ENCODE results near the gene LAGE3.
A peak's percentile ranks its signal among the peaks of the same experiment; 100 is the strongest.

The LAGE3 gene

GRCh38 chrX:154495472-154495922 is 16.4 kb upstream of the LAGE3 start:
- Histone ChIP-seq H3K36me3 (ENCODE audit: insufficient read depth, low read length) (no peaks in the 10 kb centered on the region), H3K9me2 (replicated peaks; ENCODE audit: low read depth, low read length) (no peaks in the 10 kb centered on the region), H3F3A (ENCODE audit: low read depth) (no peaks in the 10 kb centered on the region), H2AFZ (ENCODE audit: low read length) (no peak overlapping the region), H3K9me3 (ENCODE audit: insufficient read depth, low read depth, low read length) (no peaks in the 10 kb centered on the region), H3K79me2 (ENCODE audit: insufficient read depth, low read length) (no peaks in the 10 kb centered on the region), H3K9ac (ENCODE audit: low read depth, low read length, poor library complexity, severe bottlenecking) (no peak overlapping the region), H3K4me1 (ENCODE audit: insufficient read depth, low read length, poor library complexity, severe bottlenecking) (no peaks in the 10 kb centered on the region), H3K27me3 (ENCODE audit: insufficient read depth, low read length, poor library complexity, severe bottlenecking) (no peaks in the 10 kb centered on the region), H4K20me1 (ENCODE audit: insufficient read depth, low read length, poor library complexity, severe bottlenecking) (no peaks in the 10 kb centered on the region), H3K4me3 (ENCODE audit: low read length, poor library complexity, severe bottlenecking) (no peak overlapping the region), H3K4me2 (ENCODE audit: low read depth, low read length, poor library complexity, severe bottlenecking) (no peak overlapping the region)
- TF ChIP-seq CTCF (conservative IDR thresholded peaks at IDR 0.05; ENCODE audit: low read length) (no peak), EZH2phosphoT487 (IDR thresholded peaks at IDR 0.05; ENCODE audit: borderline replicate concordance) (no peak)

GRCh38 chrX:154494715-154495114 is 15.6 kb upstream of the LAGE3 start:
- Histone ChIP-seq H3K36me3 (ENCODE audit: insufficient read depth, low read length) (no peaks in the 10 kb centered on the region), H3K4me1 (ENCODE audit: insufficient read depth, low read length, poor library complexity, severe bottlenecking) (no peaks in the 10 kb centered on the region), H3K27me3 (ENCODE audit: insufficient read depth, low read length, poor library complexity, severe bottlenecking) (no peaks in the 10 kb centered on the region), H2AFZ (ENCODE audit: low read length) (no peak overlapping the region), H3K79me2 (ENCODE audit: insufficient read depth, low read length) (peaks cover 4% of the 10 kb centered on the region; the same call in 1 of the 2 replicates), H4K20me1 (ENCODE audit: insufficient read depth, low read length, poor library complexity, severe bottlenecking) (no peaks in the 10 kb centered on the region), H3F3A (ENCODE audit: low read depth) (no peaks in the 10 kb centered on the region), H3K9me2 (replicated peaks; ENCODE audit: low read depth, low read length) (no peaks in the 10 kb centered on the region), H3K9ac (ENCODE audit: low read depth, low read length, poor library complexity, severe bottlenecking) (no peak overlapping the region), H3K4me2 (ENCODE audit: low read depth, low read length, poor library complexity, severe bottlenecking) (no peak overlapping the region), H3K4me3 (ENCODE audit: low read length, poor library complexity, severe bottlenecking) (no peak overlapping the region), H3K9me3 (ENCODE audit: insufficient read depth, low read depth, low read length) (no peaks in the 10 kb centered on the region)
- TF ChIP-seq EZH2phosphoT487 (IDR thresholded peaks at IDR 0.05; ENCODE audit: borderline replicate concordance) = no peak
- no peak for TF ChIP-seq CTCF (conservative IDR thresholded peaks at IDR 0.05; ENCODE audit: low read length)

GRCh38 chrX:154490414-154491083 is 11.5 kb upstream of the LAGE3 start, which contains the start of gene SLC10A3:
TSS of gene SLC10A3 (minus strand) at chrX:154490629. CDS start at chrX:154488940, 1,689 bp downstream.
- Histone ChIP-seq H3K4me3 (ENCODE audit: low read length, poor library complexity, severe bottlenecking) (peak within 1 kb of the TSS; percentile 87), H3K27me3 (ENCODE audit: insufficient read depth, low read length, poor library complexity, severe bottlenecking) (no peaks in the 10 kb centered on the region), H3K36me3 (ENCODE audit: insufficient read depth, low read length) (no peaks in the 10 kb centered on the region), H4K20me1 (ENCODE audit: insufficient read depth, low read length, poor library complexity, severe bottlenecking) (no peaks in the 10 kb centered on the region), H3K9ac (ENCODE audit: low read depth, low read length, poor library complexity, severe bottlenecking) (peak within 1 kb of the TSS; percentile 77), H2AFZ (ENCODE audit: low read length) (0 out of 2 replicates have a peak within 1 kb of the TSS, but pooled peaks have one; percentile 84), H3F3A (ENCODE audit: low read depth) (no peaks in the 10 kb centered on the region), H3K9me2 (replicated peaks; ENCODE audit: low read depth, low read length) (no peaks in the 10 kb centered on the region), H3K4me1 (ENCODE audit: insufficient read depth, low read length, poor library complexity, severe bottlenecking) (no peaks in the 10 kb centered on the region), H3K9me3 (ENCODE audit: insufficient read depth, low read depth, low read length) (no peaks in the 10 kb centered on the region), H3K4me2 (ENCODE audit: low read depth, low read length, poor library complexity, severe bottlenecking) (peak within 1 kb of the TSS; percentile 77), H3K79me2 (ENCODE audit: insufficient read depth, low read length) (peaks cover 21% of the 10 kb centered on the region)
- TF ChIP-seq CTCF (conservative IDR thresholded peaks at IDR 0.05; ENCODE audit: low read length) (no peak), EZH2phosphoT487 (IDR thresholded peaks at IDR 0.05; ENCODE audit: borderline replicate concordance) (no peak)

Measured in Loucy (cell line).